Coronary artery (tissue), 2 donors: ENCODE data around the gene SEMA4A.

Source experiments
- DNase-seq: peaks from one replicate; pipeline ENCODE4 v3.0.0-alpha.2; 2017; ENCODE audit warnings: low spot score
- H3K27ac ChIP-seq, 2 donors: fragments of 200-600 bp; sonication (generic); one replicate each; pipeline ENCODE4 v1.5.1; 2016 to 2019
- H3K4me3 ChIP-seq: fragments of 200-600 bp; sonication (generic); 2 replicates; pipeline ENCODE4 v1.5.1; 2016; ENCODE audit warnings: mild to moderate bottlenecking, moderate library complexity
- TF ChIP-seq, protein P1 (sequence below): fragments of 200-600 bp; sonication (generic); IDR thresholded peaks from one replicate; pipeline ENCODE4 v1.5.1; 2019; ENCODE audit warnings: antibody characterized with exemption

SEMA4A gene

DNA sequence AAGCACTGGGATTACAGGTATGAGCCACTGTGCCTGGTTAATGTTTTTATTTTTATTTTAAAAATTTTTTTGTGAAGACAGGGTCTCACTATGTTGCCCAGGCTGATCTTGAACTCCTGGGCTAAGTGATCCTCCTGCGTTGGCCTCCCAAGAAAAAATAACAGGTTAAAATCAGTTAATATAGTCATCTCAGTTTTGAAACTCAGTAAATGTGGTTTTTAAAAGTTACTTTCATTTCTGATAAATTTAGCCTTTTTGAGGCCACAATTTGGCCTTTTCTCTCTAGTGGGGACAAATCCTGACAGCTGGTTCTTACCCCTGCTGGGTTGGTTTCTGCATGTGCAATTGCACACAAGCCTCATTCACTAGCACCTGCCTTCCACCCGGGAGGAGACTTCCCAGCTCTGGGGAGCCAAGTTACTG is 72.7 kb downstream of the SEMA4A start:
- TF ChIP-seq, protein P1, sequence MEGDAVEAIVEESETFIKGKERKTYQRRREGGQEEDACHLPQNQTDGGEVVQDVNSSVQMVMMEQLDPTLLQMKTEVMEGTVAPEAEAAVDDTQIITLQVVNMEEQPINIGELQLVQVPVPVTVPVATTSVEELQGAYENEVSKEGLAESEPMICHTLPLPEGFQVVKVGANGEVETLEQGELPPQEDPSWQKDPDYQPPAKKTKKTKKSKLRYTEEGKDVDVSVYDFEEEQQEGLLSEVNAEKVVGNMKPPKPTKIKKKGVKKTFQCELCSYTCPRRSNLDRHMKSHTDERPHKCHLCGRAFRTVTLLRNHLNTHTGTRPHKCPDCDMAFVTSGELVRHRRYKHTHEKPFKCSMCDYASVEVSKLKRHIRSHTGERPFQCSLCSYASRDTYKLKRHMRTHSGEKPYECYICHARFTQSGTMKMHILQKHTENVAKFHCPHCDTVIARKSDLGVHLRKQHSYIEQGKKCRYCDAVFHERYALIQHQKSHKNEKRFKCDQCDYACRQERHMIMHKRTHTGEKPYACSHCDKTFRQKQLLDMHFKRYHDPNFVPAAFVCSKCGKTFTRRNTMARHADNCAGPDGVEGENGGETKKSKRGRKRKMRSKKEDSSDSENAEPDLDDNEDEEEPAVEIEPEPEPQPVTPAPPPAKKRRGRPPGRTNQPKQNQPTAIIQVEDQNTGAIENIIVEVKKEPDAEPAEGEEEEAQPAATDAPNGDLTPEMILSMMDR = no peak

DNA sequence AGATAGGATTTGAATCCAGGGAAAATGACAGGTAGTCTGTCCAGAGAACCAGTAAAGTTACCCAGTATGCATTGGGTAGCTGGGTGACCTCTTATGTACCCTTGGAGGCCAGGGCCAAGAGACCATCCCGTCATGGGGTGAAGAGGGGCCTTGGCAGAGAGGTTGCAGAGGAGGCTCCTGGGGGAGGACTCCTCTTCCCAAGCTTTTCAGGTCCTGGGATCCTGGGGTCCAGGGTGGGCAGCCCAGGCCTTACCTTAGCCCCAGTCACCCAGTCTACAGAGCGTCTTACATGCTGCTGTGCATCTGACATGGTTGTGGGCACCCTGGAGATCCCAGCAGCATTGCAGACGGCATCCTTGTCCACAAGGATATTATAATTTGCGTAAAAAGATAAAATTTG is 73.4 kb downstream of the SEMA4A start:
- TF ChIP-seq, protein P1 = no peak
- no peak for DNase-seq
- Histone ChIP-seq H3K4me3 (no peak overlapping the region), H3K27ac (no peak overlapping the region)

More for the DNA sequence above, 72.7 kb downstream of the SEMA4A start:
- DNase-seq = no peak
- H3K4me3 ChIP-seq = no peak overlapping the region
- no peak overlapping the region for H3K27ac ChIP-seq
